Gastroesophageal sphincter (tissue), 3 donors: Measurements from ENCODE around the gene CTNNA3.

Source experiments
- EP300 ChIP-seq: sonication (generic); formaldehyde crosslinking; IDR thresholded peaks from one replicate; pipeline ENCODE4 v1.6.1; 2017; ENCODE audit warnings: antibody characterized with exemption, mild to moderate bottlenecking
- TF ChIP-seq, protein P1 (sequence below), 4 experiments: fragments of 200-600 bp in 2 of 4; fragments of 450-650 bp in 2 of 4; sonication (generic) in 1 of 4; IDR thresholded peaks; one replicate each; pipeline ENCODE4 v1.5.1; 2017 to 2019; ENCODE audit warnings: antibody characterized with exemption in 4 of 4, mild to moderate bottlenecking in 2 of 4, moderate library complexity in 2 of 4

DNA sequence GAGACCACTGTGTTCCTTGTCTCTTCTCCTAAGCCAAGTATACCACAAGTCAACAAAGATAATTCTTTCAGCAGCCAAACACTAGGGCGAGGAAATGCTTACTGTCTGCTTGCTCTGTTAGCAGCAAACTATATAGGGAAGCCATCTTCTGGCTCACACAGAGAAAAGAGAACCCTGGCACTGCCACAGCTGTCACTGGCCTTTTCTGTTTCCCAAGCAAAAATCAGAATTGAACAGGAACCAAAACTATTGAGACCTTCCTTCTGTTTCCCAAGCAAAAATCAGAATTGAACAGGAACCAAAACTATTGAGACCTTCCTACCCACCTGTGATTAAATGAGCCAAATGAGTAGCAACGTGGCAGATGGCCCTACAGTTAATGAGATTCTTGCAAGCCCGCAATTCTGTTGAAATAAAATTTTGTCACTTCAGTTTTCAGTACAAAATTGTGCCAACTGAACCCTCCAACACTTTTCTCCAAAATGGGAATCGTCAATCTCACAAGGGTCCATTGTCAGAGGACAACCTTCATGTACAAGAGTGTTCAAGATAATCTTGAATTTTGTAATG, 715.7 kb downstream of the CTNNA3 start:
- TF ChIP-seq, protein P1, sequence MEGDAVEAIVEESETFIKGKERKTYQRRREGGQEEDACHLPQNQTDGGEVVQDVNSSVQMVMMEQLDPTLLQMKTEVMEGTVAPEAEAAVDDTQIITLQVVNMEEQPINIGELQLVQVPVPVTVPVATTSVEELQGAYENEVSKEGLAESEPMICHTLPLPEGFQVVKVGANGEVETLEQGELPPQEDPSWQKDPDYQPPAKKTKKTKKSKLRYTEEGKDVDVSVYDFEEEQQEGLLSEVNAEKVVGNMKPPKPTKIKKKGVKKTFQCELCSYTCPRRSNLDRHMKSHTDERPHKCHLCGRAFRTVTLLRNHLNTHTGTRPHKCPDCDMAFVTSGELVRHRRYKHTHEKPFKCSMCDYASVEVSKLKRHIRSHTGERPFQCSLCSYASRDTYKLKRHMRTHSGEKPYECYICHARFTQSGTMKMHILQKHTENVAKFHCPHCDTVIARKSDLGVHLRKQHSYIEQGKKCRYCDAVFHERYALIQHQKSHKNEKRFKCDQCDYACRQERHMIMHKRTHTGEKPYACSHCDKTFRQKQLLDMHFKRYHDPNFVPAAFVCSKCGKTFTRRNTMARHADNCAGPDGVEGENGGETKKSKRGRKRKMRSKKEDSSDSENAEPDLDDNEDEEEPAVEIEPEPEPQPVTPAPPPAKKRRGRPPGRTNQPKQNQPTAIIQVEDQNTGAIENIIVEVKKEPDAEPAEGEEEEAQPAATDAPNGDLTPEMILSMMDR (IDR thresholded peaks at IDR 0.05): no peak
- no peak for TF ChIP-seq EP300
